Endothelial cell of umbilical vein (primary cell): ENCODE measurements around the gene SGTA. TPM values are rescaled to one million over a fixed set of nuclear protein-coding genes. Genes with fewer than 3 reads are reported as not detected.

Source experiments
- BruUV-seq: library from RNA; stranded (reverse); fragments of 400-500 nt; replicated peaks from 2 replicates; lab custom pipeline; 2021; lab: Mats Ljungman, UMichigan
- CTCF ChIA-PET: fragments of 300-600, 350-600 bp; sonication (Branson Sonifier 250); formaldehyde crosslinking; loops from one replicate; lab custom pipeline; 2021; ENCODE audit warnings: antibody characterized with exemption, inconsistent platforms; lab: Charles Lee
- POLR2A ChIA-PET: fragments of 300-600, 350-600 bp; sonication (Branson Sonifier 250); formaldehyde crosslinking; loops from one replicate; lab custom pipeline; 2021; ENCODE audit warnings: antibody characterized with exemption, inconsistent platforms; lab: Charles Lee
- DNase-seq: peaks from one replicate; pipeline ENCODE4 v3.0.0-alpha.2; 2011; ENCODE audit warnings: low read depth, low spot score
- FAIRE-seq: peaks from 2 replicates; lab custom pipeline; 2011; peaks lifted over from hg19 to GRCh38; lab: Jason Lieb, UNC
- H2AFZ ChIP-seq: 2 replicates; pipeline ENCODE4 v1.6.0; 2012; ENCODE audit warnings: low read depth, low read length, control low read depth, inconsistent platforms
- H3K27ac ChIP-seq: 2 replicates; pipeline ENCODE4 v1.5.1; 2011; ENCODE audit warnings: low read depth, mild to moderate bottlenecking, control low read depth, low read length, moderate library complexity; ENCODE audit not compliant: insufficient read depth
- H3K27me3 ChIP-seq, 2 experiments: 2 replicates each; pipeline versions ENCODE4 v1.6.0 to v1.6.1; 2011; ENCODE audit warnings: low read length in 2 of 2, mixed read lengths in 1 of 2; ENCODE audit not compliant: control insufficient read depth in 2 of 2, insufficient read depth in 2 of 2
- H3K36me3 ChIP-seq, 2 experiments: 2 replicates in 1 of 2; 3 replicates in 1 of 2; pipeline ENCODE4 v1.5.1; 2011; ENCODE audit warnings: low read length in 2 of 2, mild to moderate bottlenecking in 1 of 2, moderate library complexity in 1 of 2; ENCODE audit not compliant: control insufficient read depth in 2 of 2, insufficient read depth in 2 of 2; ENCODE audit errors: extremely low read depth in 1 of 2
- H3K4me1 ChIP-seq: 3 replicates; pipeline ENCODE4 v1.5.1; 2011; ENCODE audit warnings: mild to moderate bottlenecking, low read length; ENCODE audit not compliant: control insufficient read depth, insufficient read depth; ENCODE audit errors: extremely low read depth
- H3K4me2 ChIP-seq: 2 replicates; pipeline ENCODE4 v1.6.1; 2011; ENCODE audit warnings: low read length, control low read depth, mixed read lengths; ENCODE audit not compliant: insufficient read depth
- H3K4me3 ChIP-seq, 3 experiments: fragments of 200-600 bp in 1 of 3; sonication (generic), shearing (Covaris generic) in 1 of 3; replicated peaks in 1 of 3; 2 replicates each; pipeline ENCODE4 v1.5.1; 2011 to 2016; ENCODE audit warnings: control low read depth in 3 of 3, low read length in 3 of 3, mild to moderate bottlenecking in 2 of 3, inconsistent platforms in 1 of 3, low read depth in 1 of 3, moderate library complexity in 1 of 3; ENCODE audit not compliant: insufficient read depth in 1 of 3
- H3K79me2 ChIP-seq: 2 replicates; pipeline ENCODE4 v1.6.0; 2012; ENCODE audit warnings: low read length, inconsistent platforms; ENCODE audit not compliant: control insufficient read depth, insufficient read depth
- H3K9ac ChIP-seq: replicated peaks from 2 replicates; pipeline ENCODE3; 2011; ENCODE audit warnings: low read length, control low read depth; ENCODE audit not compliant: insufficient read depth; ENCODE audit errors: extremely low read depth
- H3K9me1 ChIP-seq: replicated peaks from 3 replicates; pipeline ENCODE4 v1.6.0; 2011; ENCODE audit warnings: mild to moderate bottlenecking, low read length; ENCODE audit not compliant: control insufficient read depth, insufficient read depth; ENCODE audit errors: extremely low read depth
- H3K9me3 ChIP-seq: replicated peaks from 2 replicates; pipeline ENCODE4 v1.5.1; 2012; ENCODE audit warnings: low read length, inconsistent platforms; ENCODE audit not compliant: control insufficient read depth, insufficient read depth
- H4K20me1 ChIP-seq: replicated peaks from 2 replicates; pipeline ENCODE3; 2011; ENCODE audit warnings: mild to moderate bottlenecking, low read length; ENCODE audit not compliant: control insufficient read depth, insufficient read depth; ENCODE audit errors: extremely low read depth
- EZH2 ChIP-seq: IDR thresholded peaks from 2 replicates; pipeline ENCODE4 v1.6.1; 2012; ENCODE audit warnings: borderline replicate concordance, low read depth, mild to moderate bottlenecking, moderate library complexity, low read length, inconsistent platforms; ENCODE audit not compliant: severe bottlenecking
- JUN ChIP-seq: IDR thresholded peaks from 2 replicates; pipeline ENCODE4 v1.6.1; 2011; ENCODE audit warnings: borderline replicate concordance, low read depth; ENCODE audit not compliant: insufficient read length, insufficient read depth
- MYC ChIP-seq: IDR thresholded peaks from one replicate; pipeline ENCODE4 v1.6.1; 2011; ENCODE audit warnings: mild to moderate bottlenecking, low read depth, low read length
- POLR2A ChIP-seq: IDR thresholded peaks from 2 replicates; pipeline ENCODE4 v1.6.1; 2012; ENCODE audit warnings: low read depth, mild to moderate bottlenecking, control low read depth, low read length
- dilution Hi-C: fragments of 300-500 bp; cut with MboI; formaldehyde crosslinking; loops from one replicate; pipeline ENCODE4 v1.15.0; 2019; ENCODE audit warnings: low sequenced_read_pairs; ENCODE audit not compliant: extremely low pct_ligation_motif_present
- intact Hi-C: fragments of 100-400 bp; cut with micrococcal nuclease; formaldehyde crosslinking; loops from one replicate; pipeline ENCODE4 v1.10.0; 2022
- polyA plus RNA-seq, 4 experiments: library from polyadenylated mRNA; depleted of rRNA in 3 of 4; stranded (reverse) in 3 of 4; unstranded in 1 of 4; fragments of >200 nt; gene quantifications; 2 replicates each; pipeline versions ENCODE4 v1.2.1 to v1.2.3, GENCODE V29; 2011 to 2012; ENCODE audit warnings: missing spikeins in 1 of 4
- total RNA-seq: library from RNA; stranded (reverse); gene quantifications from 2 replicates; pipeline ENCODE4 v1.2.3, GENCODE V29; 2021
- TF ChIP-seq, protein P1 (sequence below), 2 donors: IDR thresholded peaks; 1 replicate in 1 of 2; 2 replicates in 1 of 2; pipeline ENCODE4 v1.5.1; 2011; ENCODE audit warnings: low read length in 2 of 2, mild to moderate bottlenecking in 2 of 2, moderate library complexity in 2 of 2, control low read depth in 1 of 2, inconsistent platforms in 1 of 2, low read depth in 1 of 2; ENCODE audit not compliant: insufficient read depth in 1 of 2; ENCODE audit errors: extremely low read depth in 1 of 2

The SGTA gene
- total and polyA plus RNA-seq, 2 donors (not counting 3 experiments of a cell fraction or from before 2014, with no cell fraction given): 76.5 to 119 TPM

DNA sequence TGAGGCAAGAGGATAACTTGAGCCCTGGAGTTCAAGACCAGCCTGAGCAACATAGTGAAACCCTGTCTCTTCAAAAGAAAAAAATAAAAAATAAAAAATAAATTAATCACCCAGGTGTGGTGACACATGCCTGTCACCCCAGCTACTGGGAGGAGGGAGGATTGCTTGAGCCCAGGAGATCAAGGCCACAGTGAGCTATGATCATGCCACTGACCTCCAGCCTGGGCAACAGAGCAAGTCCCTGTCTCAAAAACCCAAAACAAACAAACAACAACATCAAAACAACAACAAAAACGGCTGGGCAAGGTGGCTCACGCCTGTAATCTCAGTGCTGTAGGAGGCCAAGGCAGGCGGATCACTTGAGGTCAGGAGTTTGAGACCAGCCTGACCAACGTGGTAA is 39.0 kb downstream of the SGTA start:
- Histone ChIP-seq H3K4me2 (no peak overlapping the region), H4K20me1 (no peaks in the 10 kb centered on the region), H3K9me3 (no peaks in the 10 kb centered on the region), H3K27me3 (no peaks in the 10 kb centered on the region), H3K4me1 (peaks cover 4% of the 10 kb centered on the region), H3K27ac (no peak overlapping the region), H3K79me2 (peaks cover 4% of the 10 kb centered on the region), H3K9ac (no peak overlapping the region), H3K36me3 (no peaks in the 10 kb centered on the region), H2AFZ (no peak overlapping the region), H3K4me3 (no peak overlapping the region), H3K9me1 (no peaks in the 10 kb centered on the region)
- dilution Hi-C loops (no loop called here), intact Hi-C loops (no loop called here)
- POLR2A ChIA-PET: no interaction called here
- DNase-seq (no peak), FAIRE-seq (no peak)
- CTCF ChIA-PET: interaction anchor here (1.4 kb wide), 1 partner anchor 96 kb away, joined by 6 read pairs; no protein-coding TSS in a partner anchor
- no TSS peak for BruUV-seq
- TF ChIP-seq JUN (no peak), MYC (no peak), POLR2A (no peak)

DNA sequence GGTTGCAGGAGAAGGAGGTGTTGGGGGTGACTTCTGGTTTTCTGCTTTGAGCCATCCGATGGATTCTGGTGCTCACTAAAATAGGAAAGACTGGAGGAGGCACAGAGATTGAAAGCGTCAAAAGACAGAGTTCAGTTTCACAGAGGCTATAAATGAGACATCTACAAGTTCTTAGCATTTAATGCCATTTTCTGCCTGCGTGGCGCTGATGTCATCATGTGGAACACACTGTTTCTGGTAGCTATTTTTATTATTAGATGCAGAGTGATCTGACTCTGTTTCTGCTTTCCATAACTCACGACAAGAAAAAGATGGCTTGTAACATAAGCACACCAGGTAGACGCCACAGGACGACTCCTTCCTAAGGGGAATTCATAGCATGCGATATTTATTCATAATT is 40.0 kb downstream of the SGTA start:
- H3K9me1 ChIP-seq: no peaks in the 10 kb centered on the region
- CTCF ChIA-PET: interaction anchor here (1.1 kb wide), 1 partner anchor 95 kb away, joined by 3 read pairs; no protein-coding TSS in a partner anchor
- dilution Hi-C loops: no loop called here

More for the DNA sequence above, 40.0 kb downstream of the SGTA start:
- Histone ChIP-seq H3K4me1 (peaks cover 6% of the 10 kb centered on the region), H3K36me3 (no peaks in the 10 kb centered on the region), H3K27me3 (no peaks in the 10 kb centered on the region), H3K4me3 (no peak overlapping the region), H3K79me2 (peaks cover 5% of the 10 kb centered on the region), H3K4me2 (no peak overlapping the region), H3K9me3 (no peaks in the 10 kb centered on the region), H3K9ac (no peak overlapping the region), H4K20me1 (no peaks in the 10 kb centered on the region), H2AFZ (no peak overlapping the region), H3K27ac (no peak overlapping the region)
- BruUV-seq: no TSS peak
- POLR2A ChIA-PET: no interaction called here
- TF ChIP-seq JUN (no peak), EZH2 (no peak)
- TF ChIP-seq, protein P1, sequence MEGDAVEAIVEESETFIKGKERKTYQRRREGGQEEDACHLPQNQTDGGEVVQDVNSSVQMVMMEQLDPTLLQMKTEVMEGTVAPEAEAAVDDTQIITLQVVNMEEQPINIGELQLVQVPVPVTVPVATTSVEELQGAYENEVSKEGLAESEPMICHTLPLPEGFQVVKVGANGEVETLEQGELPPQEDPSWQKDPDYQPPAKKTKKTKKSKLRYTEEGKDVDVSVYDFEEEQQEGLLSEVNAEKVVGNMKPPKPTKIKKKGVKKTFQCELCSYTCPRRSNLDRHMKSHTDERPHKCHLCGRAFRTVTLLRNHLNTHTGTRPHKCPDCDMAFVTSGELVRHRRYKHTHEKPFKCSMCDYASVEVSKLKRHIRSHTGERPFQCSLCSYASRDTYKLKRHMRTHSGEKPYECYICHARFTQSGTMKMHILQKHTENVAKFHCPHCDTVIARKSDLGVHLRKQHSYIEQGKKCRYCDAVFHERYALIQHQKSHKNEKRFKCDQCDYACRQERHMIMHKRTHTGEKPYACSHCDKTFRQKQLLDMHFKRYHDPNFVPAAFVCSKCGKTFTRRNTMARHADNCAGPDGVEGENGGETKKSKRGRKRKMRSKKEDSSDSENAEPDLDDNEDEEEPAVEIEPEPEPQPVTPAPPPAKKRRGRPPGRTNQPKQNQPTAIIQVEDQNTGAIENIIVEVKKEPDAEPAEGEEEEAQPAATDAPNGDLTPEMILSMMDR (IDR thresholded peaks at IDR 0.05; ENCODE audit: extremely low read depth in 1 of 2, insufficient read depth in 1 of 2, low read depth in 1 of 2, low read length in 2 of 2): no peak
- intact Hi-C loops: no loop called here
- FAIRE-seq (no peak), DNase-seq (no peak)
